ENCODE data around the gene FHDC1.
A peak's percentile ranks its signal among the peaks of the same experiment; 100 is the strongest.
"Not testable (repeated sequence)": the region's sequence is repeated elsewhere in the genome, so short reads cannot be mapped to it uniquely, and the experiment has no call there.

The FHDC1 gene, protein sequence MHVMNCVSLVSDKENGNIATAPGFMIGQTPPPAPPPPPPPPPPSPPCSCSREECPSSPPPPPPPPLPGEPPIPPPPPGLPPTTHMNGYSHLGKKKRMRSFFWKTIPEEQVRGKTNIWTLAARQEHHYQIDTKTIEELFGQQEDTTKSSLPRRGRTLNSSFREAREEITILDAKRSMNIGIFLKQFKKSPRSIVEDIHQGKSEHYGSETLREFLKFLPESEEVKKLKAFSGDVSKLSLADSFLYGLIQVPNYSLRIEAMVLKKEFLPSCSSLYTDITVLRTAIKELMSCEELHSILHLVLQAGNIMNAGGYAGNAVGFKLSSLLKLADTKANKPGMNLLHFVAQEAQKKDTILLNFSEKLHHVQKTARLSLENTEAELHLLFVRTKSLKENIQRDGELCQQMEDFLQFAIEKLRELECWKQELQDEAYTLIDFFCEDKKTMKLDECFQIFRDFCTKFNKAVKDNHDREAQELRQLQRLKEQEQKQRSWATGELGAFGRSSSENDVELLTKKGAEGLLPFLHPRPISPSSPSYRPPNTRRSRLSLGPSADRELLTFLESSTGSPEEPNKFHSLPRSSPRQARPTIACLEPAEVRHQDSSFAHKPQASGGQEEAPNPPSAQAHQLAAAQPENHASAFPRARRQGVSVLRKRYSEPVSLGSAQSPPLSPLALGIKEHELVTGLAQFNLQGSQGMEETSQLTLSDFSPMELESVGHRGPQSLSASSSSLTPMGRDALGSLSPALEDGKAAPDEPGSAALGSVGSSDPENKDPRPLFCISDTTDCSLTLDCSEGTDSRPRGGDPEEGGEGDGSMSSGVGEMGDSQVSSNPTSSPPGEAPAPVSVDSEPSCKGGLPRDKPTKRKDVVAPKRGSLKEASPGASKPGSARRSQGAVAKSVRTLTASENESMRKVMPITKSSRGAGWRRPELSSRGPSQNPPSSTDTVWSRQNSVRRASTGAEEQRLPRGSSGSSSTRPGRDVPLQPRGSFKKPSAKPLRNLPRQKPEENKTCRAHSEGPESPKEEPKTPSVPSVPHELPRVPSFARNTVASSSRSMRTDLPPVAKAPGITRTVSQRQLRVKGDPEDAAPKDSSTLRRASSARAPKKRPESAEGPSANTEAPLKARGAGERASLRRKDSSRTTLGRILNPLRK

DNA sequence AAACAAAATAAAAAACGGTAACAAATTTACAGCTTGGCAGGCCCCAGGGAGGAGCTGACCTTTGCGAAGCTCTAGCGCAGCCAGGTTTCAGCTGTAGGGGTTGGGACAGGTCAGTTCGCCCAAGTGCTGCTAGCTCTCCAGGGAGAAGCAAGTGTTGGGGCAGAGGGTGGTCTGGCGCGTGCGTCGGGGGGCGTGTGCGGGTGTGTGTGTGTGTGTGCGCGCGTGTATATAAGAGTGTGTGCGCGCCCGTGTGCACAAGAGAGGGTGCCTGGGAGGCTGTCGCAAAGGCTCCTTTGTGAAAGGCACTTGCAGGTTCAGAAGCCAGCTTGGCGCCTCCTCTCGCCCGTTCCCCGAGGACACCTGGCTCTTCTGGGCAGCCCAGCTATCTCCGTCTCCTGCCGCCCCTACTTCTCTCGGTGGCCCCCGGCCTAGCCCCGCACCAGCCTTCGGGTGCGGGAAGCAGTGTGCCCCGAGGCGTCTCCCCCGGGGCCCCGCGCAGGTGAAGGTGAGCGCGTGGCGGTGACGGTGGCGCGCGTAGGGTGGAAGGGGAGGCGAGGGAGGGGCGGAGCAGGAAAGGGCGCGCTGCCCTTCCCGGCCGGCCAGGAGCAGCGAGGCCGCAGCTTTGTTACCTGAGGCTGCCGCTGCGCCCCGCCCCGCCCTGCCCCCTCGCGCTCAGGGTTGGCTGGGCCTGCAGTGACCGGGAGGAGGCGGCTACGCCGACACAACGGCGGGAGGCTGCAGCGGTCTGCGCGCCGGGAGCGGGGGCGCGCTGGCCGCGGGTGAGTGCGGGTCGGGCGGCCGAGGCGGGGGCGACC lies at the start of gene FHDC1:
Gene FHDC1 (plus strand): TSS at position 693 of the 815 bp plus-strand sequence. CDS start 6,735 bp downstream, outside the sequence.
- Mint-ChIP-seq H3K4me1 (peaks cover 24% of the 10 kb centered on the region), H3K27ac (no peak within 1 kb of the TSS), H3K36me3 (peaks cover 7% of the 10 kb centered on the region), H3K9me3 (no peaks in the 10 kb centered on the region), H3K4me3 (peak within 1 kb of the TSS; percentile 64)
- no peak for DNase-seq (ENCODE audit: low spot score in 2 of 2)
- peak; percentile 36 for ATAC-seq

GRCh38 chr4:152887981-152888380 lies 48.1 kb upstream of the FHDC1 start:
- Mint-ChIP-seq H3K27ac (no peak overlapping the region), H3K4me3 (no peak overlapping the region), H3K9me3 (no peaks in the 10 kb centered on the region), H3K36me3 (peaks cover 19% of the 10 kb centered on the region), H3K4me1 (no peaks in the 10 kb centered on the region)
- DNase-seq (ENCODE audit: low spot score in 2 of 2) (no peak), ATAC-seq (no peak)

- no peak for DNase-seq (ENCODE audit: low spot score in 2 of 2)
- no peak overlapping the region for H3K27ac Mint-ChIP-seq
- H3K4me1 Mint-ChIP-seq: no peaks in the 10 kb centered on the region
- H3K4me3 Mint-ChIP-seq: no peak overlapping the region
- no peak for ATAC-seq
- peaks cover 19% of the 10 kb centered on the region for H3K36me3 Mint-ChIP-seq
- H3K9me3 Mint-ChIP-seq: no peaks in the 10 kb centered on the region
Observed at GRCh38 chr4:152892974-152893373, 43.1 kb upstream of the FHDC1 start.

GRCh38 chr4:152894673-152895072 lies 41.5 kb upstream of the FHDC1 start:
- Mint-ChIP-seq H3K27ac (no peak overlapping the region), H3K9me3 (no peaks in the 10 kb centered on the region), H3K4me3 (no peak overlapping the region), H3K4me1 (no peaks in the 10 kb centered on the region), H3K36me3 (peaks cover 17% of the 10 kb centered on the region)
- DNase-seq (ENCODE audit: low spot score in 2 of 2) (no peak), ATAC-seq (no peak)

DNA sequence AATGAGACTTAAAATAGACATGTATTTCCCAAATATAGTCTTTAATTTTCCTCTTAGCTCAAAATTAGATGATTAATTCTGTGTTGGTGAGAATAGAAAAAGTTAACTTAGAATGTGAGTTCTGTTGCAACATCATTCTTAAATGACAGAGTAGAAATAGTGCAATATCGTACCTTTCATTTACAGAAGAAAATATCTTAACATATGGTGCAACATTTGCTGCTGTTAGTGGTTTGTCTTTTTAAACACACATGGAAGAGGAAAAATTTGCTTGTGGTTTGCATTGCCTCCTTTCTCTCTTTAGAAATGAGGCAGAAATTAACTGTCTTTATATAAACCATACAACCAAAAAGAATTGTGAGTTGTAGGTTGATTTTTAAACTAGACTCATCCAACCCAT lies 39.3 kb upstream of the FHDC1 start:
- Mint-ChIP-seq H3K4me3 (no peak overlapping the region), H3K9me3 (no peaks in the 10 kb centered on the region), H3K4me1 (no peaks in the 10 kb centered on the region), H3K36me3 (peaks cover 11% of the 10 kb centered on the region), H3K27ac (no peak overlapping the region)
- no peak for DNase-seq (ENCODE audit: low spot score in 2 of 2)
- ATAC-seq: no peak

DNA sequence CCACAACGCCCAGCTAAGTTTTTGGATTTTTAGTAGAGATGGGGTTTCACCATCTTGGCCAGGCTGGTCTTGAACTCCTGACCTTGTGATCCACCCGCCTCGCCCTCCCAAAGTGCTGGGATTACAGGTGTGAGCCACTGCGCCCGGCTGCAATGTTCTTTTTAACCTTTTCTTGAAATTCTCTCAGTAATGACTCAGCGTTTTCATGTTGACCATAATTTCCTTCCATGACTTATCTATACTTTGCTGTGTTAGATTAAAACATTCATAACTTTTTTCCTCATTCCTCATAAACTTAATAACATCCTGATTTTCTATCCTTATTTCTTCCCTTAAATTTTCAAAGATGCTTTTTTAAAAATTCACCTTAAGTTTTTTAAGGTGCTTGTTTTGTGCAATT lies 38.0 kb upstream of the FHDC1 start:
- H3K27ac Mint-ChIP-seq; H3K4me3 Mint-ChIP-seq; H3K36me3 Mint-ChIP-seq; ATAC-seq; H3K4me1 Mint-ChIP-seq; H3K9me3 Mint-ChIP-seq; DNase-seq (ENCODE audit: low spot score in 2 of 2): not testable (repeated sequence)

DNA sequence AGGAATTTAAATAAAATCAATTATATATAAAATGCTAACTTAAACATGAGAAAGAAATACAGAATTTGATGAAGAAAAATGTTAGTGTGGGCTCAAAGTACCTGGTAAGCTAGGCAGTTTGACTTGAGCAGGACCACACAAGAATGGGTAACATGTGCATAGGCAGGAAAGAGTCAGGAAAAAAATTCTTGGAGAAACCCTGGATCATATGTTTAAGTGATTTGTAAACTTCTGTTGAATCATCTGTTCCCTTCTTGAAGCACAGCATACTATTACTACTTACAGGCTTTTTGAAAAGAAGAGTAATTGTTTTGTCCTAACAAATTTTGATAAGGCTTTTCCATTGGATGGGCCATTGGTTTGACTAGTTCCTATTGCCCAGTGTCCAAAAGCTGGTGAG lies 37.5 kb upstream of the FHDC1 start:
- ATAC-seq: no peak
- no peak overlapping the region for H3K4me3 Mint-ChIP-seq

DNA sequence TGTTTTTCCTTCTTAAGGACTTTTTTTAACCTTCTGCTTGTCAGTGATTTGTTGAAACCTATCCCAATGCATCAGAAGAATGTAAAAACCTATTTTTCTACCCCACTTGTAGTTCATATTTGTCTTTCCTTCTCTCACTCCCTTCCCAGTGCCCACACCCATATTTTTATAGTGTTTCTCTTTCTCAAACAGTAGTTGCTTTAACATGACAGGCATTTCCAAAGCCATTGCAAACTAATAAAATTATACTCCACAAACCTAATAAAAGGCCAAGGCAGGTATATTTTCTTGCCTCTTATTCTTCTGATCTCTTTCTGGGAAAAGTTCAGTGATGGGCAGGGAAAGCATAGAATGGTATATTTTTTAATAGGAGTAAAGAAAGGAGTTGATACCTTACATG lies 35.7 kb upstream of the FHDC1 start:
- DNase-seq (ENCODE audit: low spot score in 2 of 2) (no peak), ATAC-seq (no peak)
- H3K27ac Mint-ChIP-seq: no peak overlapping the region
- no peaks in the 10 kb centered on the region for H3K36me3 Mint-ChIP-seq
- no peaks in the 10 kb centered on the region for H3K4me1 Mint-ChIP-seq
- H3K4me3 Mint-ChIP-seq: no peak overlapping the region
- no peaks in the 10 kb centered on the region for H3K9me3 Mint-ChIP-seq

More for the DNA sequence above, 37.5 kb upstream of the FHDC1 start:
- Mint-ChIP-seq H3K36me3 (no peaks in the 10 kb centered on the region), H3K9me3 (no peaks in the 10 kb centered on the region), H3K27ac (no peak overlapping the region), H3K4me1 (no peaks in the 10 kb centered on the region)
- DNase-seq (ENCODE audit: low spot score in 2 of 2): no peak

GRCh38 chr4:152901205-152901604 lies 34.9 kb upstream of the FHDC1 start:
- DNase-seq (ENCODE audit: low spot score in 2 of 2): no peak
- Mint-ChIP-seq H3K36me3 (no peaks in the 10 kb centered on the region), H3K9me3 (no peaks in the 10 kb centered on the region), H3K4me3 (no peak overlapping the region), H3K4me1 (no peaks in the 10 kb centered on the region), H3K27ac (no peak overlapping the region)
- ATAC-seq: no peak

DNA sequence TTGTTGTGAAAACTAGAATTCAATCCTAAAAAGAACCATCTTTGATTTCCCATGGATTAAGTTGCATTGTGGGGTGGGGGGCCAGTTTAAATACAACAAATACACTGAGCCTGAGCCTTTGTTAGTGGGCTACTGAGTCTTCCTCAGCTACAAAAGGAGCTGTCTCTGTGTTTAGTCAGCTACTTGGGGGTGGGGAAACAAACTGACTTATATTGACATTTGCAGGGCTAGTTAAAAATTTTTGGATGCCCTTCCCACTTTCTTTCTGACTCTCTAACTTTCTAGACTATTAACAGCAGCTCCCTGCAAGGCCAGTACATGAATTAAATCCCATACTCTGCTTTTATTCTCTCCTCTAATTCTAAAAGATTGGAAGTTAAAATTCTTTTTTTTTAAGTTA lies 32.5 kb upstream of the FHDC1 start:
- ATAC-seq: no peak

GRCh38 chr4:152909901-152910300 lies 26.2 kb upstream of the FHDC1 start:
- Mint-ChIP-seq H3K36me3 (peaks cover 12% of the 10 kb centered on the region), H3K9me3 (no peaks in the 10 kb centered on the region), H3K4me3 (no peak overlapping the region), H3K4me1 (no peaks in the 10 kb centered on the region), H3K27ac (no peak overlapping the region)
- DNase-seq (ENCODE audit: low spot score in 2 of 2) (no peak), ATAC-seq (no peak)

More for the DNA sequence above, 32.5 kb upstream of the FHDC1 start:
- no peaks in the 10 kb centered on the region for H3K9me3 Mint-ChIP-seq
- DNase-seq (ENCODE audit: low spot score in 2 of 2): no peak
- H3K27ac Mint-ChIP-seq: no peak overlapping the region
- no peaks in the 10 kb centered on the region for H3K4me1 Mint-ChIP-seq
- H3K4me3 Mint-ChIP-seq: no peak overlapping the region
- peaks cover 3% of the 10 kb centered on the region for H3K36me3 Mint-ChIP-seq

- peaks cover 12% of the 10 kb centered on the region for H3K36me3 Mint-ChIP-seq
- H3K9me3 Mint-ChIP-seq: no peaks in the 10 kb centered on the region
- no peak overlapping the region for H3K27ac Mint-ChIP-seq
- DNase-seq (ENCODE audit: low spot score in 2 of 2): no peak
- H3K4me3 Mint-ChIP-seq: no peak overlapping the region
- ATAC-seq: no peak
- no peaks in the 10 kb centered on the region for H3K4me1 Mint-ChIP-seq
Observed at GRCh38 chr4:152910521-152910920, 25.6 kb upstream of the FHDC1 start.

DNA sequence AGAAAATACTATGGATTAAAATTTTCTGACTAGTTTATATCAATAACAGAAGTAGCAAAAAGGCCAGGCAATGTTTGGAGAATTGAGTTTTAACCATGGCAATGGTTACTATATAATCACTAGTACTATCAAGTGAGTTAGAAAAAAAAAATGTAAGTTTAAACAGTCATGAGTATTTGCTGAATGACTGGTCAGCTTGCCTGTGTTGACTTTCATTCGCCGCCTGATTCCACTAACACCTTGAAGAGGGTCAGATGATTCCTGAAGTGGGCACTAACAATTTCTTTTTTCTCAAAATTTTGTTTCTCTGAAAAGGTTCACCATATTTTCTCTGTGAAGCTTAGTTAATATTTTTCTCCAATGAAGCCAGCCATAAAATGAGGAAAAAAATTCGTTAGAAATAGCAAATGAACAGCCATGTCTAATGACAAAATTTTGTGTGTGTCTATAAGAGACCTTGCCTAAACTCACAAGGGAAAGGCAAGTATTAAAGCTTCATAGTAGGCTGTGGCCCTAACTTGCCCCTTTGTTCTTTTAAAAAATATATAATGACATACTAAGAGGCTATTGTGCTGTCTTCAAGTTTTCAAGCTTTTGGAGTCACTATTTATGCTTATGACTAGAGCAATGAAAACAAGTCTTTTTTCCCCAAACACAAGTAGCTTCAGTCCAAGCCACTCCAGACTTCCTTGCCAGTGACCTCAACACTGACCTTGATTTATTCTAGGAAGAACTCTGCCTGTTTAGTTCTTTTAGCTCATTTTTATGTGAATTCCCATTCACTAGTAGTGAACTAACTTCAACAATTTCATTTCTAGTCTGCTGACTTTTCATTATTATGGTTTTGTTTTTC lies 18.4 kb upstream of the FHDC1 start:
- Mint-ChIP-seq H3K4me1 (no peaks in the 10 kb centered on the region), H3K27ac (no peak overlapping the region), H3K4me3 (no peak overlapping the region), H3K36me3 (no peaks in the 10 kb centered on the region), H3K9me3 (peaks cover 7% of the 10 kb centered on the region)
- ATAC-seq (no peak), DNase-seq (ENCODE audit: low spot score in 2 of 2) (no peak)

GRCh38 chr4:152919826-152920225 lies 16.3 kb upstream of the FHDC1 start:
- no peak for DNase-seq (ENCODE audit: low spot score in 2 of 2)
- H3K27ac Mint-ChIP-seq: no peak overlapping the region
- no peak for ATAC-seq
- no peaks in the 10 kb centered on the region for H3K4me1 Mint-ChIP-seq
- no peaks in the 10 kb centered on the region for H3K36me3 Mint-ChIP-seq
- H3K9me3 Mint-ChIP-seq: peaks cover 7% of the 10 kb centered on the region
- no peak overlapping the region for H3K4me3 Mint-ChIP-seq

Data from stimulated activated effector memory CD8-positive, alpha-beta T cell treated with anti-CD3 and anti-CD28 coated beads, Interleukin-12 subunit alpha, Interleukin-12 subunit beta, amount 100 ng/mL, for 72 hours (primary cell).